ENCODE measurements around the gene GNB5. TPM values are rescaled to one million over a fixed set of nuclear protein-coding genes. Genes with fewer than 3 reads are reported as not detected.

The GNB5 gene
- total RNA-seq, 1 donor from 2014 or later: 21.6 TPM

- DNase-seq (ENCODE audit: low read depth): peak; percentile 66
These were observed 17.2 kb upstream of the GNB5 start for GRCh38 chr15:52208306-52208946.

- no peak for DNase-seq (ENCODE audit: low read depth)
These were observed 16.0 kb upstream of the GNB5 start for GRCh38 chr15:52207191-52207590.

- peak; percentile 63 for DNase-seq (ENCODE audit: low read depth)
These were observed 15.3 kb upstream of the GNB5 start for GRCh38 chr15:52206446-52206845.

GRCh38 chr15:52204657-52205056, 13.5 kb upstream of the GNB5 start:
- no peak for DNase-seq (ENCODE audit: low read depth)

- DNase-seq (ENCODE audit: low read depth): peak; percentile 12
These were observed 9.7 kb upstream of the GNB5 start for GRCh38 chr15:52200831-52201365.

GRCh38 chr15:52199271-52199670, 8.1 kb upstream of the GNB5 start:
- peak; percentile 77 for DNase-seq (ENCODE audit: low read depth)

GRCh38 chr15:52196891-52197290, 5.7 kb upstream of the GNB5 start:
- DNase-seq (ENCODE audit: low read depth): peak; percentile 45

- DNase-seq (ENCODE audit: low read depth): peak; percentile 24
These were observed 2.6 kb upstream of the GNB5 start for GRCh38 chr15:52193791-52194190.

- peak; percentile 33 for DNase-seq (ENCODE audit: low read depth)
These were observed 2.1 kb upstream of the GNB5 start for GRCh38 chr15:52193321-52193720.

- no peak for DNase-seq (ENCODE audit: low read depth)
These were observed 4.3 kb downstream of the GNB5 start for GRCh38 chr15:52186651-52187486.

- DNase-seq (ENCODE audit: low read depth): no peak
These were observed 6.0 kb downstream of the GNB5 start for GRCh38 chr15:52185151-52185561.

- no peak for DNase-seq (ENCODE audit: low read depth)
These were observed 6.5 kb downstream of the GNB5 start for GRCh38 chr15:52184721-52185120.

GRCh38 chr15:52183562-52184173, 7.5 kb downstream of the GNB5 start:
- peak; percentile 26 for DNase-seq (ENCODE audit: low read depth)

GRCh38 chr15:52181938-52182780, 9.0 kb downstream of the GNB5 start:
- no peak for DNase-seq (ENCODE audit: low read depth)

- no peak for DNase-seq (ENCODE audit: low read depth)
These were observed 10.2 kb downstream of the GNB5 start for GRCh38 chr15:52180851-52181450.

GRCh38 chr15:52180196-52180835, 10.9 kb downstream of the GNB5 start:
- DNase-seq (ENCODE audit: low read depth): no peak

GRCh38 chr15:52179278-52180195, 11.7 kb downstream of the GNB5 start:
- DNase-seq (ENCODE audit: low read depth): peak; percentile 74

GRCh38 chr15:52178765-52179164, 12.4 kb downstream of the GNB5 start:
- no peak for DNase-seq (ENCODE audit: low read depth)

GRCh38 chr15:52172869-52173268, 18.3 kb downstream of the GNB5 start:
- DNase-seq (ENCODE audit: low read depth): no peak

Measured in myocyte (in vitro differentiated cells).